ENCODE results near the gene MLH1. TPM values are rescaled to one million over a fixed set of nuclear protein-coding genes. Genes with fewer than 3 reads are reported as not detected.

The MLH1 gene
- total RNA-seq, 1 experiment from 2014 or later: 79.7 TPM

- no TSS peak for BruUV-seq (replicated peaks)
- Histone ChIP-seq H3K4me3 (ENCODE audit: low read length) (no peak overlapping the region), H3F3A (ENCODE audit: low read length, unreplicated experiment) (no peaks in the 10 kb centered on the region), H3K27me3 (ENCODE audit: low read length) (no peaks in the 10 kb centered on the region), H3K9me3 (ENCODE audit: low read length) (no peaks in the 10 kb centered on the region), H3K79me2 (ENCODE audit: low read length) (no peaks in the 10 kb centered on the region), H3K27ac (ENCODE audit: low read length) (no peak overlapping the region), H3K4me2 (ENCODE audit: low read length) (no peak overlapping the region), H3K36me3 (ENCODE audit: low read depth, low read length) (peaks cover 9% of the 10 kb centered on the region), H4K20me1 (ENCODE audit: low read length) (no peaks in the 10 kb centered on the region), H2AFZ (ENCODE audit: low read length) (no peak overlapping the region), H3K9me2 (replicated peaks; ENCODE audit: low read length) (no peaks in the 10 kb centered on the region), H3K9ac (ENCODE audit: low read length) (no peak overlapping the region), H3K4me1 (ENCODE audit: insufficient read depth, low read length) (peaks cover 2% of the 10 kb centered on the region; the same call in 1 of the 2 replicates)
- ChIA-PET POLR2A (ENCODE audit: unreplicated experiment) (no interaction called here), CTCF (no interaction called here)
- ATAC-seq (no peak), DNase-seq (no peak)
- TF ChIP-seq EZH2 (IDR thresholded peaks at IDR 0.05; ENCODE audit: low read length, unreplicated experiment) (no peak), CTCF (conservative IDR thresholded peaks at IDR 0.05; ENCODE audit: low read depth, low read length) (no peak), EZH2phosphoT487 (IDR thresholded peaks at IDR 0.05; ENCODE audit: borderline replicate concordance, low read length) (no peak)
- intact Hi-C loops (cut with micrococcal nuclease): no loop called here
Observed at GRCh38 chr3:37067577-37067976, 74.3 kb downstream of the MLH1 start.

GRCh38 chr3:37068031-37068430 is 74.7 kb downstream of the MLH1 start:
- Histone ChIP-seq H3K27me3 (ENCODE audit: low read length) (no peaks in the 10 kb centered on the region), H3F3A (ENCODE audit: low read length, unreplicated experiment) (no peaks in the 10 kb centered on the region), H3K4me3 (ENCODE audit: low read length) (no peak overlapping the region), H3K9ac (ENCODE audit: low read length) (no peak overlapping the region), H2AFZ (ENCODE audit: low read length) (no peak overlapping the region), H3K4me1 (ENCODE audit: insufficient read depth, low read length) (peaks cover 6% of the 10 kb centered on the region; the same call in 1 of the 2 replicates), H3K9me3 (ENCODE audit: low read length) (no peaks in the 10 kb centered on the region), H3K4me2 (ENCODE audit: low read length) (no peak overlapping the region), H3K9me2 (replicated peaks; ENCODE audit: low read length) (no peaks in the 10 kb centered on the region), H4K20me1 (ENCODE audit: low read length) (no peaks in the 10 kb centered on the region), H3K79me2 (ENCODE audit: low read length) (no peaks in the 10 kb centered on the region), H3K36me3 (ENCODE audit: low read depth, low read length) (peaks cover 9% of the 10 kb centered on the region), H3K27ac (ENCODE audit: low read length) (no peak overlapping the region)
- no TSS peak for BruUV-seq (replicated peaks)
- TF ChIP-seq EZH2phosphoT487 (IDR thresholded peaks at IDR 0.05; ENCODE audit: borderline replicate concordance, low read length): no peak
- TF ChIP-seq CTCF (conservative IDR thresholded peaks at IDR 0.05; ENCODE audit: low read depth, low read length): no peak
- TF ChIP-seq EZH2 (IDR thresholded peaks at IDR 0.05; ENCODE audit: low read length, unreplicated experiment): no peak
- CTCF ChIA-PET: no interaction called here
- intact Hi-C loops (cut with micrococcal nuclease): no loop called here
- DNase-seq (no peak), ATAC-seq (no peak)
- POLR2A ChIA-PET (ENCODE audit: unreplicated experiment): no interaction called here

- no peak overlapping the region for H3K9ac ChIP-seq (ENCODE audit: low read length)
- H3K9me3 ChIP-seq (ENCODE audit: low read length): no peaks in the 10 kb centered on the region
- H3K27ac ChIP-seq (ENCODE audit: low read length): no peak overlapping the region
- intact Hi-C loops (cut with micrococcal nuclease): loop anchor here (5.0 kb wide), 1 partner anchor 140 kb away; no protein-coding TSS in a partner anchor
- ATAC-seq: no peak
- peaks cover 7% of the 10 kb centered on the region; the same call in 1 of the 2 replicates for H3K4me1 ChIP-seq (ENCODE audit: insufficient read depth, low read length)
- POLR2A ChIA-PET (ENCODE audit: unreplicated experiment): no interaction called here
- H3K9me2 ChIP-seq (replicated peaks; ENCODE audit: low read length): no peaks in the 10 kb centered on the region
- H3K4me2 ChIP-seq (ENCODE audit: low read length): no peak overlapping the region
- no peaks in the 10 kb centered on the region for H3K79me2 ChIP-seq (ENCODE audit: low read length)
- no peak overlapping the region for H2AFZ ChIP-seq (ENCODE audit: low read length)
- no peaks in the 10 kb centered on the region for H3K27me3 ChIP-seq (ENCODE audit: low read length)
- H3K36me3 ChIP-seq (ENCODE audit: low read depth, low read length): peaks cover 8% of the 10 kb centered on the region; the same call in 1 of the 2 replicates
- H3F3A ChIP-seq (ENCODE audit: low read length, unreplicated experiment): peaks cover 4% of the 10 kb centered on the region
- CTCF ChIA-PET: no interaction called here
- BruUV-seq (replicated peaks): no TSS peak
- TF ChIP-seq EZH2phosphoT487 (IDR thresholded peaks at IDR 0.05; ENCODE audit: borderline replicate concordance, low read length) (no peak), EZH2 (IDR thresholded peaks at IDR 0.05; ENCODE audit: low read length, unreplicated experiment) (no peak), CTCF (conservative IDR thresholded peaks at IDR 0.05; ENCODE audit: low read depth, low read length) (no peak)
- H3K4me3 ChIP-seq (ENCODE audit: low read length): no peak overlapping the region
- H4K20me1 ChIP-seq (ENCODE audit: low read length): no peaks in the 10 kb centered on the region
- DNase-seq: no peak
Observed at GRCh38 chr3:37071921-37072320, 78.6 kb downstream of the MLH1 start.

Data from PC-3 (cell line).